Right forelimb (tissue), 1 donor: ENCODE measurements around the gene LGALSL.

ENCODE experiments used
- DNase-seq: peaks from one replicate; pipeline ENCODE4 v3.0.0-alpha.2; 2018

The LGALSL gene

GRCh38 chr2:64453770-64454385 lies at the start of gene LGALSL:
Gene LGALSL (plus strand): TSS chr2:64454162. CDS start chr2:64454546, 384 bp downstream.
- DNase-seq, result peak; percentile 88

DNA sequence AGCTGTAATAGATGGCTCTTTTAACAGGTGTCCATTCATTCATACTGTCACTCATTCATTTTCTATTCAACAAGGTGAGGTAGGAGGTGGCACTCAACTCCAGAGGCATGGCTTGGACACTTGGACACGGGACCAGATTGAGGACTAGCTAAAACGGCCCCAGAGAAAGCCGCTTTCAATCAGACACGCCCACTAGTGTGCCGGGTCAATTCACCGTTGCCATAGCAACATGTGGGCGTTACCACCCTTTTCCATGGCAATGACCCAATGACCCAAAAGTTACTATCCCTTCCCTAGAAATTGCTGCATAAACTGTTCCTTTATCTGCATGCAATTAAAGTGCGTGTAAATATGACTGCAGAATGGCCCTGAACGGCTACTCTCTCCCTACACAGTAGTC lies 49.2 kb upstream of the LGALSL start:
- DNase-seq, result peak; percentile 59

- DNase-seq, result peak; percentile 56
Measured at GRCh38 chr2:64405581-64406406, 48.2 kb upstream of the LGALSL start.

- DNase-seq, result no peak
Measured at GRCh38 chr2:64406407-64406774, 47.6 kb upstream of the LGALSL start.

GRCh38 chr2:64408031-64408430 lies 45.9 kb upstream of the LGALSL start:
- DNase-seq, result no peak

DNA sequence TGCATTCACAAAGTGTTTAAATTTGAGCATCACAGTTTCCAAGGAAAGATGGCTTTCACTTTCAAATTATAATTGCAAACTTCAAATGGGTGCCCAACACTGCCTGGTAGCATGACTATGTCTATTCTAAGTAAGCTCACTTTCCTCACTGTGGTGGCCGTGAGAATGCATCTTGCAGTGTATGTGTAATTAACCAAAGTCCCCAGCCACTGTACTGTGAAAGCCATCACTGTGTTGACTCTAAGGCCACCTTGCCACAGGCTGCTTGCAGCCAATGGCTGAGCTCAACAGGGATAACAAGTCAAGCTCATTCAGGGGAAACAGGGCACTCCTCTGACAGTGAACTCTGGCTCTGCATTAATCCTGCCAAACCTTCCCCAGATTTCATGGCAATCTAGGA lies 43.3 kb upstream of the LGALSL start:
- DNase-seq, result no peak

GRCh38 chr2:64412671-64413070 lies 41.3 kb upstream of the LGALSL start:
- DNase-seq, result no peak

DNA sequence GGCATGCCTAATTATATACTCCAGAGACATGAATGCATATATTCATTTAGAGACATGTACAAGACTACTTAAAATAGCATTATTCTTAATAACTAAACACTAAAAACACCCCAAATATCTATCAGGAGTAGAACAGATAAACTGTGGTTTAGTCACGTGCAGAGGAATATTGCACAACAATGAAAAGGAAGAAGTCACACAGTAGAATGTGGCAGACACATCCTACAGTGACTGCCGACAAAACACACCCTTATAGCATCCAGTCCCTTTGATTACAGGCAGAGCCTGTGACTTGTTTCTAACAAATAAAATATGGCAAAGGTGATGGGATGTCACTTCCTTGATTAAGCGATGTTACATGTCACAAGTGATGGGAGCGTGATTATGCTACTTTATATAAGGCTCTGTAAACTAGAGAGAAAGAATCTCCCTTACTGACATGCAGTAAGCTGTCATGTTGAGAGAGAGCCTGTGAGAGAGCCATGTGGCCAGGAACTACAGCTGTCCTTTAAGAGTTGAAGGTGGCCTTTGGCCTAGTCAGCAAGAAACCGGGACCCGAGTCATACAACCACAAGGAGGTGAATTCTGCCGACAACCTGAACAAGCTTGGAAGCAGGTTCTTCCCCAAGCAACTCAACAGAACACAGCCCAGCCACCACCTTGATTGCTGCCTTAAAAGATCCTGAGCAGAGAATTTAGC lies 39.1 kb upstream of the LGALSL start:
- DNase-seq, result no peak

GRCh38 chr2:64417624-64418023 lies 36.3 kb upstream of the LGALSL start:
- DNase-seq, result no peak

GRCh38 chr2:64419596-64420165 lies 34.3 kb upstream of the LGALSL start:
- DNase-seq, result no peak

GRCh38 chr2:64420677-64421076 lies 33.3 kb upstream of the LGALSL start:
- no peak for DNase-seq

GRCh38 chr2:64421201-64421600 lies 32.8 kb upstream of the LGALSL start:
- DNase-seq, result no peak

DNA sequence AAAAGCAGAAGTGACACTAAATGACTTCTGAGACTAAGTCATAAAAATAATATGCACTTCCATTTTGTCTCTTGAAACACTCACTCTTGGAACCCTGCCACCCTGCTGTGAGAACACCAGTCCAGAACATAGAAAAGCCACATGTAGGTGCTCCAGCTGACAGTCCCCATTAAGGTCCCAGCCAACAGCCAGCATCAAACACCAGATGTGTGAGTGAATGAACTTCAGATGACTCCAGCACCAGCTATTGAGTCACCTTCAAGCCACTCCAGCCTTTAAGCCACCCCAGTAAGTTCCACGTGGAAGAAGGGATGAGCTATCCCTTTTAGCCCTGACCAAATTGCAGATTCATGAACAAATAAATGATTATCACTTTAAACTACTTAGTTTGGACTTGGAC lies 31.5 kb upstream of the LGALSL start:
- no peak for DNase-seq

DNA sequence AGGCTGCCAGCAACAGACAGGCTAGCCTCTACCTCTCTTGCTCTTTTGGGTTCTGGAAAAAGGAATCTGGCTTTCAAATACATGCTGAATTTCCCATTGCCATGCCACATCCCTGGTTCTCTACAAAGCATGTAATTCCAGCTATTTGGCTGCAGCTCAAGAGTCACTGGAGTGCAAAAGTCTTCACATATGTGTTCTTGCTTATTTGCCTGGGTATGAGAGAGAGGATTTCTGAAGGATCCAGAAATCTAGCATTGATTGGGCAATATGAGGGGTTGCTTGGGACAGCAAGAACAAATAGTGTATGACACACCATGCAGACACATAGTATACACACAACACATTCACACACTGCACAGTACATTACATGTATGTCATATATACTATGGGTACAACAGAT lies 30.7 kb upstream of the LGALSL start:
- DNase-seq, result no peak

GRCh38 chr2:64424416-64424987 lies 29.5 kb upstream of the LGALSL start:
- DNase-seq, result no peak

- no peak for DNase-seq
Measured at GRCh38 chr2:64426183-64426952, 27.6 kb upstream of the LGALSL start.

GRCh38 chr2:64434039-64434657 lies 19.8 kb upstream of the LGALSL start:
- DNase-seq, result no peak

- no peak for DNase-seq
Measured at GRCh38 chr2:64437883-64438282, 16.1 kb upstream of the LGALSL start.

DNA sequence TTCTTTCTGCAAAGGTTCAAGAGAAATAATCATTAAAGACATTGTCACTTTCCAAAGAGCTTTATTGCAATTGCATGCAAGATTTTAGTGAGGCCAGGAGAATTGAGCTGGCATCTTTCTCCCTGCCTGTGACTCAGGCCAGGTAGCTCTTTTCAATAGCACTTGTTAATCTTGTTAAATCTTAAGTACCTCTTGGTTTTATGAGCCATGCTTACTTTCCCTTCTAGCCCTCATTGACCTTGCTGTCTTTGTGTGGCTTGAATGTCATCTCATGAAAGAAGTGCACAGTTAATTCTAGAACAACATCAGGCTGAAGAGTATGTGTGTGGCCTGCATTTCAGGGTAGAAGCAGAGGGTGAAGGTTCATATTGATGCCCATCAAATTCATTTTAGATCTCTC lies 14.8 kb upstream of the LGALSL start:
- no peak for DNase-seq

- DNase-seq, result no peak
Measured at GRCh38 chr2:64440843-64441242, 13.1 kb upstream of the LGALSL start.

- no peak for DNase-seq
Measured at GRCh38 chr2:64442277-64442676, 11.7 kb upstream of the LGALSL start.
